ENCODE results near the gene KLRC4. TPM values are rescaled to one million over a fixed set of nuclear protein-coding genes. Genes with fewer than 3 reads are reported as not detected.
A peak's percentile ranks its signal among the peaks of the same experiment; 100 is the strongest.
"Not testable (repeated sequence)": the region's sequence is repeated elsewhere in the genome, so short reads cannot be mapped to it uniquely, and the experiment has no call there.

KLRC4 gene
- total RNA-seq, 2 donors from 2014 or later = not detected

- no peak for TF ChIP-seq CTCF (IDR thresholded peaks at IDR 0.05)
- DNase-seq (ENCODE audit: low spot score) = no peak
- Histone ChIP-seq H3K27ac (no peak within 1 kb of the TSS), H3K9me3 (peaks cover 10 to 35% of the 10 kb centered on the region in 2 donors), H3K27me3 (no peaks in the 10 kb centered on the region), H3K4me3 (no peak within 1 kb of the TSS), H3K4me1 (no peaks in the 10 kb centered on the region), H3K36me3 (no peaks in the 10 kb centered on the region)
Measured at GRCh38 chr12:10453156-10453555, 43.6 kb upstream of the KLRC4 start, which contains the start of gene KLRC1. Gene KLRC1 (minus strand): TSS chr12:10453377. CDS start chr12:10451156, 2,221 bp downstream.

- Histone ChIP-seq H3K4me3 (no peak overlapping the region), H3K4me1 (no peaks in the 10 kb centered on the region), H3K27me3 (no peaks in the 10 kb centered on the region), H3K9me3 (no peaks in the 10 kb centered on the region), H3K36me3 (no peaks in the 10 kb centered on the region), H3K27ac (no peak overlapping the region)
- no peak for TF ChIP-seq CTCF (IDR thresholded peaks at IDR 0.05)
- no peak for DNase-seq (ENCODE audit: low spot score)
Measured at GRCh38 chr12:10448236-10448635, 38.7 kb upstream of the KLRC4 start.

GRCh38 chr12:10446052-10446451 is 36.5 kb upstream of the KLRC4 start:
- not testable (repeated sequence) for H3K36me3 ChIP-seq; H3K9me3 ChIP-seq; H3K27ac ChIP-seq; H3K27me3 ChIP-seq; H3K4me3 ChIP-seq; H3K4me1 ChIP-seq; DNase-seq (ENCODE audit: low spot score)

- H3K27ac ChIP-seq; H3K4me1 ChIP-seq; H3K4me3 ChIP-seq; DNase-seq (ENCODE audit: low spot score); H3K36me3 ChIP-seq; H3K27me3 ChIP-seq; H3K9me3 ChIP-seq: not testable (repeated sequence)
Measured at GRCh38 chr12:10441144-10441543, 31.6 kb upstream of the KLRC4 start.

GRCh38 chr12:10439608-10440274 is 30.2 kb upstream of the KLRC4 start:
- not testable (repeated sequence) for DNase-seq (ENCODE audit: low spot score); H3K27me3 ChIP-seq; H3K27ac ChIP-seq; H3K4me1 ChIP-seq; H3K36me3 ChIP-seq; H3K4me3 ChIP-seq; H3K9me3 ChIP-seq

GRCh38 chr12:10437601-10438000 is 28.0 kb upstream of the KLRC4 start:
- not testable (repeated sequence) for DNase-seq (ENCODE audit: low spot score); H3K9me3 ChIP-seq; H3K27me3 ChIP-seq; H3K27ac ChIP-seq; H3K4me3 ChIP-seq; H3K36me3 ChIP-seq; H3K4me1 ChIP-seq

- peak; percentile 57 for DNase-seq (ENCODE audit: low spot score)
- H3K27ac ChIP-seq, H3K4me1 ChIP-seq, H3K27me3 ChIP-seq, H3K4me3 ChIP-seq, H3K36me3 ChIP-seq, H3K9me3 ChIP-seq: not testable (repeated sequence)
Measured at GRCh38 chr12:10435816-10436215, 26.3 kb upstream of the KLRC4 start, which contains the start of gene KLRC2. Gene KLRC2 (minus strand): TSS chr12:10436010. CDS start chr12:10435986, 24 bp downstream.

GRCh38 chr12:10430623-10431022 is 21.1 kb upstream of the KLRC4 start:
- not testable (repeated sequence) for H3K36me3 ChIP-seq; H3K27me3 ChIP-seq; DNase-seq (ENCODE audit: low spot score); H3K9me3 ChIP-seq; H3K4me1 ChIP-seq; H3K4me3 ChIP-seq; H3K27ac ChIP-seq

- H3K27me3 ChIP-seq = not testable (repeated sequence)
Measured at GRCh38 chr12:10425938-10426337, 16.4 kb upstream of the KLRC4 start.

GRCh38 chr12:10424260-10424899 is 14.8 kb upstream of the KLRC4 start:
- not testable (repeated sequence) for H3K9me3 ChIP-seq

More at GRCh38 chr12:10425938-10426337, 16.4 kb upstream of the KLRC4 start:
- not testable (repeated sequence) for H3K4me1 ChIP-seq; H3K4me3 ChIP-seq; H3K27ac ChIP-seq; DNase-seq (ENCODE audit: low spot score); H3K36me3 ChIP-seq; H3K9me3 ChIP-seq

GRCh38 chr12:10422159-10422558 is 12.6 kb upstream of the KLRC4 start:
- not testable (repeated sequence) for H3K4me1 ChIP-seq; H3K4me3 ChIP-seq; H3K9me3 ChIP-seq; H3K36me3 ChIP-seq; H3K27ac ChIP-seq; DNase-seq (ENCODE audit: low spot score); H3K27me3 ChIP-seq

More at GRCh38 chr12:10424260-10424899, 14.8 kb upstream of the KLRC4 start:
- not testable (repeated sequence) for H3K27me3 ChIP-seq; H3K27ac ChIP-seq; DNase-seq (ENCODE audit: low spot score); H3K36me3 ChIP-seq; H3K4me3 ChIP-seq; H3K4me1 ChIP-seq

- not testable (repeated sequence) for H3K36me3 ChIP-seq; DNase-seq (ENCODE audit: low spot score); H3K4me3 ChIP-seq; H3K4me1 ChIP-seq; H3K27me3 ChIP-seq; H3K9me3 ChIP-seq; H3K27ac ChIP-seq
Measured at GRCh38 chr12:10420334-10420733, 10.8 kb upstream of the KLRC4 start, which contains the start of gene KLRC3. Gene KLRC3 (minus strand): TSS chr12:10420595. CDS start chr12:10420550, 45 bp downstream.
